ENCODE results near the gene C21orf58. TPM values are rescaled to one million over a fixed set of nuclear protein-coding genes. Genes with fewer than 3 reads are reported as not detected.
"Not testable (repeated sequence)": the region's sequence is repeated elsewhere in the genome, so short reads cannot be mapped to it uniquely, and the experiment has no call there.

The C21orf58 gene
- total RNA-seq, 1 experiment from 2014 or later, result 2.4 TPM

DNA sequence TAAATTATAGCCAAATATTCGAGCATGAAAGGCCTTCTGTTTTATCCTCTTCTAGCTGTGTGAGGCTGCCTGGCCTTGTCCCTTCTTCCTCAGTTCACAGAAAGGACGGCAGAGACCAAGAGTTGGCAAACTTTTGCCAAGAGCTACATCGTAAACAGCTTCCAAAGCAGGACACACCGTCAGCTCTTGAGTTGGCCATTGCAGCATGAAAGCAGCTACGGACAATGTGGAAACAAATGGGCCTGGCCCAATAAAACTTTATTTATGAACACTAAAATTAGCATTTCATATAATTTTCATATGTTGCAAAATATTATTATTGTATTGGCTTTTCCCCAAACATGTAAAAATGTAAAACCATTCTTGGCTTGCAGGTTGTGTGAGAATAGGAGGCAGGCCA, 10.7 kb downstream of the C21orf58 start:
- in situ Hi-C loops (cut with HindIII; ENCODE audit: low pct_unique_long_range_greater_than_20kb, low sequenced_read_pairs), result no loop called here
- no peak for DNase-seq (ENCODE audit: low read depth, low spot score)

DNA sequence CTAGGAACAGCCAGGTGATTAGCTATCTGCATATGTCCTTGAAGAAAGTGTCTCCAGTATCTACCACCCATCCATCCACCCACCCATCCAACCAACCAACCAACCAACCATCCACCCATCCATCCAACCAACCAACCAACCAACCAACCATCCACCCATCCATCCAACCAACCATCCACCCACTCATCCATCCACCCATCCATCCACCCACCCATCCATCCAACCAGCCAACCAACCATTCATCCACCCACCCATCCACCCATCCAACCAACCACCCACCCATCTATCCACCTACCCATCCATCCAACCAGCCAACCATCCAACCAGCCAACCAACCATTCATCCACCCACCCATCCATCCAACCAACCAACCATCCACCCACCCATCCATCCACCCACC, 12.1 kb downstream of the C21orf58 start:
- in situ Hi-C loops (cut with HindIII; ENCODE audit: low pct_unique_long_range_greater_than_20kb, low sequenced_read_pairs), result no loop called here
- DNase-seq (ENCODE audit: low read depth, low spot score), result no peak

DNA sequence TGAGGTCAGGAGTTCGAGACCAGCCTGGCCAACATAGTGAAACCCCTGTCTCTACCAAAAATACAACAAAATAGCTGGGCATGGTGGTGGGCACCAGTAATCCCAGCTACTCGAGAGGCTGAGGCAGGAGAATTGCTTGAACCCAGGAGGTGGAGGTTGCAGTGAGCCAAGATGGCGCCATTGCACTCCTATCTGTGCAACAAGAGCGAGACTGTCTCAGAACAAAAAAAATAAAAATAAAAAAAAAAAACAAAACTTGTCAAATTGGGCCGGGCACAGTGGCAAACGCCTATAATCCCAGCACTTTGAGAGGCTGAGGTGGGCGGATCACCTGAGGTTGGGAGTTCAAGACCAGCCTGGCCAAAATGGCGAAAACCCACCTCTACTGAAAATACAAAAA, 13.4 kb downstream of the C21orf58 start:
- DNase-seq (ENCODE audit: low read depth, low spot score); in situ Hi-C loops (cut with HindIII; ENCODE audit: low pct_unique_long_range_greater_than_20kb, low sequenced_read_pairs): not testable (repeated sequence)

DNA sequence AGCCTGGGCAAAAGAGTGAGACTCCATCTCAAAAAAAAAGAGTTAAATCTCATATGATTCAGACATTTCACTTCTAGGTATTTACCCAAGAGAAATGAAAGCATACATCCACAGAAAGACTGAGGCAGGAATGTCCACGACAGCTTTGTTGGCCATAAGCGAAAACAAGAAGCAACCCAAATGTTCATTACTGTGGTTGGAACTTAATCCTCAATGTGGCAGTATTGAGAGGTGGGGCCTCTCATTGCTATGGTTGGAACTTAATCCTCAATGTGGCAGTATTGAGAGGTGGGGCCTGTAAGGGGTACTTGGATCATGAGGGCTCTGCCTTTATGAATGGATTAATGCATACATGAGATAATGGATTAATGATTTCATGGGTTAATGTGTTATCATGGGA, 15.2 kb downstream of the C21orf58 start:
- in situ Hi-C loops (cut with HindIII; ENCODE audit: low pct_unique_long_range_greater_than_20kb, low sequenced_read_pairs), result no loop called here
- no peak for DNase-seq (ENCODE audit: low read depth, low spot score)

DNA sequence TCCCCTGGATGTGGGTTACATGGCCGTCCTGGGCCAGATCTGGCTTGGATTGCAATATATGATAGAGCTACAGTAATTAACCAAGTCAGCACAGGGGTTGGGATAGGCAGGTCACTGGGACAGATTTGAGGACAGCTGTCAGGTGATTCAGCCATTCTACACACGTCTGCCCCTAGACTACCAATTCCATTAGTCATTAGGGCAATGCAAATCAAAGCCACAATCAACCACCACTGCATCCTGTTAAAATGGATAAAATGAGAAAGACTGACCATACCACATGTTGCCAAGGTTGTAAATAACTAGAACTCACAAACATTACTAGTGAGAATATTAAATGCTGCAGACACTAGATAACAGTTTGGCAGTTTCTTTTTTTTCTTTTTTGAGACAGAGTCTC, 16.0 kb downstream of the C21orf58 start:
- in situ Hi-C loops (cut with HindIII; ENCODE audit: low pct_unique_long_range_greater_than_20kb, low sequenced_read_pairs), result no loop called here
- no peak for DNase-seq (ENCODE audit: low read depth, low spot score)

- in situ Hi-C loops (cut with HindIII; ENCODE audit: low pct_unique_long_range_greater_than_20kb, low sequenced_read_pairs), result no loop called here
- DNase-seq (ENCODE audit: low read depth, low spot score), result no peak
Measured at GRCh38 chr21:46304955-46305354, 18.7 kb downstream of the C21orf58 start.

- in situ Hi-C loops (cut with HindIII; ENCODE audit: low pct_unique_long_range_greater_than_20kb, low sequenced_read_pairs), result no loop called here
- no peak for DNase-seq (ENCODE audit: low read depth, low spot score)
Measured at GRCh38 chr21:46304437-46304836, 19.2 kb downstream of the C21orf58 start.

DNA sequence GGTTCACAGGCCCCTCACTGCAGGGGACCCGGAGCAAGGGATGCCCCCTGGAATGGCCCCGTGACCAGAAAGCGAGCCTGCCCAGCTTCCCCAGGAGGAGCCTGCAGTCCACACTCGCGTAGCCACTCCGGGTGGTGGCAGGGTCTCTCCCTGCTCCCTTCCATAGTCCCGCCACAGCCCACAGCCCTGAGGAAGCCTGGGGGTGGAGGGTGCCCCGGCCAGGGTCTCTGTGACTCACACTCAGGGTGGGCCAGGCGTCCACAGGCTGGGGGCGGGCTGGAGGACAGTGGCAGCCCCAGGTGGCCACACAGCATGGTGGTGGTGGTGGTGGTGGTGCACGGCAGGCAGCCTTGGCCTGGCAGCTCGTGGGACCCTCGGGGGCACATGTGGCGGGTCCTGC, 21.9 kb downstream of the C21orf58 start:
- in situ Hi-C loops (cut with HindIII; ENCODE audit: low pct_unique_long_range_greater_than_20kb, low sequenced_read_pairs), result no loop called here
- no peak for DNase-seq (ENCODE audit: low read depth, low spot score)

- in situ Hi-C loops (cut with HindIII; ENCODE audit: low pct_unique_long_range_greater_than_20kb, low sequenced_read_pairs), result no loop called here
Measured at GRCh38 chr21:46299167-46299566, 24.5 kb downstream of the C21orf58 start.

GRCh38 chr21:46297338-46298271, 26.1 kb downstream of the C21orf58 start:
- in situ Hi-C loops (cut with HindIII; ENCODE audit: low pct_unique_long_range_greater_than_20kb, low sequenced_read_pairs), result no loop called here
- no peak for DNase-seq (ENCODE audit: low read depth, low spot score)

More at GRCh38 chr21:46299167-46299566, 24.5 kb downstream of the C21orf58 start:
- no peak for DNase-seq (ENCODE audit: low read depth, low spot score)

DNA sequence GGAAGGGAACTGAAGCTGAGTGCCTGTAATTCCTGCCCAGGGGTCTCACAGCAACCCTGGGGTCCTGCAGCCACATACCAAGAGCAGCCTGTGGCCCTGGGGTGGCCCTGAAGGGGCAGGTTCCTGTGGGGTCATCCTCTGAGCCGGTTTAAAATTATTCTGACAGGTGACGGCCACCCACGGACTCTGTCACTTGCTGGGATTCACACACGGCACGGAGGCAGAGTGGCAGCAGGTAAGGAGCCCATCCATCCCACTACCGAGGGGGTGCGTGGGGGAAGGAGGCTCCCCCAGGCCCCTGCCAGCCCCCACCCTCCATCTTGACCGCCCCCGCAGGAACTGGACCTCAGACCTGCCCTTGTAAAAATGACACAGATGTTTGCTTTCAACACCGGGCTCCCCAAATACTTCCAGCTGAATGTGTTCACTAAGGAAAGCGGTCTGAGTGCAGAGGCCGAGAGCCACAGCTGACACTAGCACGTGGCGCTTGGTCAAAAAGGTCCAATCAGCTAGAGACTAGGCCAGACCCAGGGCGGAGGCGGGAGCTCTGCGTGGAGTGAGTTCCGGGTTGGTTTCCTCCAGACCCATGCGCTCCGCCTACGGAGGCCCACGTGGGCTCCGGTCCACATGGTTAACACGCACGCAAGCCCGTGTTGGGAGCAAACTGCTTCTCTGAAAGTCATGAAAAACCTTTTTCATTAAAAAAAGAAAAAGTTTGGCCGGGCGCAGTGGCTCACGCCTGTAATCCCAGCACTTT, 27.5 kb downstream of the C21orf58 start:
- DNase-seq (ENCODE audit: low read depth, low spot score), result no peak
- in situ Hi-C loops (cut with HindIII; ENCODE audit: low pct_unique_long_range_greater_than_20kb, low sequenced_read_pairs), result no loop called here

- DNase-seq (ENCODE audit: low read depth, low spot score), result no peak
- in situ Hi-C loops (cut with HindIII; ENCODE audit: low pct_unique_long_range_greater_than_20kb, low sequenced_read_pairs), result no loop called here
Measured at GRCh38 chr21:46295177-46295770, 28.4 kb downstream of the C21orf58 start.

DNA sequence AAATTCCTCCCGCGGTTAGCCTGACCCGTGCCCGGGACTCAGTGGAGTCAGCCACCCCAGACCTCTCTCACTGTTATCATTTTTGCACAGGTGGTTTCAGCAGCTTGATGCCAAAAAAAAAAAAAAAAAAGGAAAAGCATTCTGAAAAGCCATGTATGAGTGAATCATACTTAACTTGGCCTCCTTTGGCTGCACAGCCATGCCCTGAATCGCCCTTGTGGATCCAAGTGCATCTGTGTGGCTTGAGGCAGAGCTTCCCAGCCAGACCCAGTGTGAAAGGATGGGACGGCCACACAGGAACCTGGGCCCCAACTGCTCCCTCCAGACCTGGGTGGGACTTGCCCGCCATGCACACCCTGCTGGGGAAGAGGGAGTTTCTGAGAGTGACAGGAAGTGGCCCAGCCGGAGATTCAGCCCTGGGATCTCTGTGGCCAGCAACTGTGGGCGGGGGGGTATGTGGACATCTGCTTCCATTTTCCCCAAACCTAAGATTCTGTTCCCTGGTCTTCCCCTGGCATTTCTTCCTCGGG, 29.0 kb downstream of the C21orf58 start:
- no peak for DNase-seq (ENCODE audit: low read depth, low spot score)

DNA sequence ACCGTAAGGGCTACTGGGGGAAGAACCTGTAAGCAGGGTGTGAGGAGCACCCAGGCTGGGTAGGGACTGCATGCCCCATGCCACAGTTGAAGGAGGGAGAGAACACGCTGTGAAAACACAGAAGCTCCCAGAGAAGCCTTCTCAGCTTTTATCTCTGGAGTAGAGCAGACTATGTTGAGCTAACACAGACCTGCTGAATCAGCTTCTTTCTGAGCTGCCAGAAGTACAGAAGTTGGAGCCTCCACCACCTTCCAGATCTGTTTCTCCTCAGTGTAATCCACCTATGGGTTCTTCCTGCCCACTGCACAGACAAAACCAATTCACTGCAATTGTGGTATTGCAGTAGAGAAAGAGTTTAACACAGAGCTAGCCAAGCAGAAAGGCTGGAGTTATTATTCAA, 32.1 kb downstream of the C21orf58 start:
- DNase-seq (ENCODE audit: low read depth, low spot score), result no peak
- in situ Hi-C loops (cut with HindIII; ENCODE audit: low pct_unique_long_range_greater_than_20kb, low sequenced_read_pairs), result no loop called here

More for the DNA sequence above, 29.0 kb downstream of the C21orf58 start:
- in situ Hi-C loops (cut with HindIII; ENCODE audit: low pct_unique_long_range_greater_than_20kb, low sequenced_read_pairs), result no loop called here

GRCh38 chr21:46289655-46290179, 34.0 kb downstream of the C21orf58 start:
- DNase-seq (ENCODE audit: low read depth, low spot score), result no peak
- in situ Hi-C loops (cut with HindIII; ENCODE audit: low pct_unique_long_range_greater_than_20kb, low sequenced_read_pairs), result no loop called here

DNA sequence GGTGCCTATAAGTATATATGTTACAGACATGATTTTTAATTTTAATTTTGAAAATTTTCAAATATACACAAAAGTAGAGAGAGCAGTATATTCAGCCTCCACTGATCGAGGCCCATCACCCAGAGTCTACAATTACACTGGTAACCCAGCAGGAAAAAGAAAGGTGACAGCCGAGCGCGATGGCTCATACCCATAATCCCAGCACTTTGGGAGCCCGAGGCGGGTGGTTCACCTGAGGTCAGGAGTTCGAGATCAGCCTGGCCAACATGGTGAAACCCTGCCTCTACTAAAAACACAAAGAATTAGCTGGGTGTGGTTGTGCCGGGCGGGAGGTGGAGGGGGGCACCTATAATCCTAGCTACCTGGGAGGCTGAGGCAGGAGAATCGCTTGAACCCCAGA, 36.1 kb downstream of the C21orf58 start:
- in situ Hi-C loops (cut with HindIII; ENCODE audit: low pct_unique_long_range_greater_than_20kb, low sequenced_read_pairs), result no loop called here
- no peak for DNase-seq (ENCODE audit: low read depth, low spot score)

DNA sequence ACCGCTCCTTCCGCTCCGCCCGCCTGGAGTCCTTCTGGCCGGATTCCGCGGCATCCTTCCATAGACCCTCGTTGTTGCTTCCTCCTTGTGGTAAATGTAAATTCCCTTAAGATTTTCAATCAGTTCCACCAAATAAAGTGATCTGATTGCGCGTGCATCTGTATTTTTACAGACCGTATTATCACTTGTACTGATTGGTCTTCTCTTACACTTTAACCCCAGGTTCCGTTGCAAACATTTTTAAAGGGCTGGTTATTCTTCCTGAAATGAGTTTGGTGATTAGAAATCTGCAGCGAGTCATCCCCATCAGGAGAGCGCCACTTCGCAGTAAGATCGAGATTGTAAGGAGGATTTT, 37.0 kb downstream of the C21orf58 start:
- in situ Hi-C loops (cut with HindIII; ENCODE audit: low pct_unique_long_range_greater_than_20kb, low sequenced_read_pairs), result no loop called here
- DNase-seq (ENCODE audit: low read depth, low spot score), result no peak

Data from SK-MEL-5 (cell line).